ENCODE results near the gene IQGAP1. TPM values are rescaled to one million over a fixed set of nuclear protein-coding genes. Genes with fewer than 3 reads are reported as not detected.

IQGAP1 gene
- total RNA-seq, 2 donors from 2014 or later = 222 to 382 TPM

GRCh38 chr15:90451053-90451850 is 63.2 kb downstream of the IQGAP1 start:
- no peak for ATAC-seq
- peak overlapping the region in 1 of 2 donors; percentile 1 for H3K27ac Mint-ChIP-seq
- DNase-seq (ENCODE audit: low spot score) = no peak
- H3K9me3 Mint-ChIP-seq = no peaks in the 10 kb centered on the region
- no peak overlapping the region for H3K4me3 Mint-ChIP-seq
- peaks cover 58% of the 10 kb centered on the region for H3K36me3 Mint-ChIP-seq
- H3K27me3 Mint-ChIP-seq = no peaks in the 10 kb centered on the region
- peaks cover 29 to 51% of the 10 kb centered on the region in 2 donors for H3K4me1 Mint-ChIP-seq (ENCODE audit: low read depth in 2 of 2)

- Mint-ChIP-seq H3K27me3 (no peaks in the 10 kb centered on the region), H3K4me1 (ENCODE audit: low read depth in 2 of 2) (peaks cover 19 to 32% of the 10 kb centered on the region in 2 donors), H3K4me3 (no peak overlapping the region), H3K36me3 (peaks cover 55% of the 10 kb centered on the region), H3K9me3 (no peaks in the 10 kb centered on the region), H3K27ac (no peak overlapping the region)
- DNase-seq (ENCODE audit: low spot score) (no peak), ATAC-seq (no peak)
Measured at GRCh38 chr15:90456236-90456635, 68.2 kb downstream of the IQGAP1 start.

GRCh38 chr15:90458061-90458460 is 70.0 kb downstream of the IQGAP1 start:
- H3K4me1 Mint-ChIP-seq (ENCODE audit: low read depth in 2 of 2) = peaks cover 19 to 28% of the 10 kb centered on the region in 2 donors
- H3K27ac Mint-ChIP-seq = no peak overlapping the region
- ATAC-seq = no peak
- DNase-seq (ENCODE audit: low spot score) = no peak
- no peaks in the 10 kb centered on the region for H3K27me3 Mint-ChIP-seq
- H3K4me3 Mint-ChIP-seq = no peak overlapping the region
- H3K36me3 Mint-ChIP-seq = peaks cover 49% of the 10 kb centered on the region
- no peaks in the 10 kb centered on the region for H3K9me3 Mint-ChIP-seq

GRCh38 chr15:90459368-90459767 is 71.3 kb downstream of the IQGAP1 start:
- no peaks in the 10 kb centered on the region for H3K27me3 Mint-ChIP-seq
- ATAC-seq (no peak), DNase-seq (ENCODE audit: low spot score) (no peak)
- peaks cover 39% of the 10 kb centered on the region for H3K36me3 Mint-ChIP-seq
- H3K27ac Mint-ChIP-seq = peak overlapping the region in 1 of 2 donors; percentile 52
- H3K4me3 Mint-ChIP-seq = no peak overlapping the region
- H3K4me1 Mint-ChIP-seq (ENCODE audit: low read depth in 2 of 2) = peaks cover 29 to 33% of the 10 kb centered on the region in 2 donors
- no peaks in the 10 kb centered on the region for H3K9me3 Mint-ChIP-seq

- Mint-ChIP-seq H3K36me3 (peaks cover 36% of the 10 kb centered on the region), H3K27me3 (no peaks in the 10 kb centered on the region), H3K9me3 (no peaks in the 10 kb centered on the region), H3K4me3 (no peak overlapping the region), H3K4me1 (ENCODE audit: low read depth in 2 of 2) (peaks cover 32 to 33% of the 10 kb centered on the region in 2 donors), H3K27ac (no peak overlapping the region)
- ATAC-seq = no peak
- DNase-seq (ENCODE audit: low spot score) = no peak
Measured at GRCh38 chr15:90460142-90460824, 72.2 kb downstream of the IQGAP1 start.

GRCh38 chr15:90463381-90463780 is 75.3 kb downstream of the IQGAP1 start:
- ATAC-seq = no peak
- H3K9me3 Mint-ChIP-seq = no peaks in the 10 kb centered on the region
- peaks cover 39 to 41% of the 10 kb centered on the region in 2 donors for H3K4me1 Mint-ChIP-seq (ENCODE audit: low read depth in 2 of 2)
- peak overlapping the region in 1 of 2 donors; percentile 0 for H3K27ac Mint-ChIP-seq
- no peak for DNase-seq (ENCODE audit: low spot score)
- no peaks in the 10 kb centered on the region for H3K27me3 Mint-ChIP-seq
- H3K4me3 Mint-ChIP-seq = no peak overlapping the region
- H3K36me3 Mint-ChIP-seq = peaks cover 44% of the 10 kb centered on the region

GRCh38 chr15:90465140-90465929 is 77.3 kb downstream of the IQGAP1 start:
- H3K27ac Mint-ChIP-seq = peak overlapping the region; percentile 18 to 30
- no peak overlapping the region for H3K4me3 Mint-ChIP-seq
- H3K36me3 Mint-ChIP-seq = peaks cover 38% of the 10 kb centered on the region
- H3K27me3 Mint-ChIP-seq = no peaks in the 10 kb centered on the region
- no peak for DNase-seq (ENCODE audit: low spot score)
- no peaks in the 10 kb centered on the region for H3K9me3 Mint-ChIP-seq
- H3K4me1 Mint-ChIP-seq (ENCODE audit: low read depth in 2 of 2) = peaks cover 40 to 43% of the 10 kb centered on the region in 2 donors
- no peak for ATAC-seq

- peaks cover 39% of the 10 kb centered on the region for H3K36me3 Mint-ChIP-seq
- DNase-seq (ENCODE audit: low spot score) = no peak
- no peaks in the 10 kb centered on the region for H3K9me3 Mint-ChIP-seq
- peak overlapping the region; percentile 18 to 30 for H3K27ac Mint-ChIP-seq
- no peak for ATAC-seq
- peaks cover 47 to 48% of the 10 kb centered on the region in 2 donors for H3K4me1 Mint-ChIP-seq (ENCODE audit: low read depth in 2 of 2)
- H3K27me3 Mint-ChIP-seq = no peaks in the 10 kb centered on the region
- H3K4me3 Mint-ChIP-seq = no peak overlapping the region
Measured at GRCh38 chr15:90465930-90466567, 78.0 kb downstream of the IQGAP1 start.

GRCh38 chr15:90469723-90470122 is 81.7 kb downstream of the IQGAP1 start:
- Mint-ChIP-seq H3K9me3 (no peaks in the 10 kb centered on the region), H3K4me3 (no peak overlapping the region), H3K36me3 (peaks cover 45% of the 10 kb centered on the region), H3K4me1 (ENCODE audit: low read depth in 2 of 2) (peaks cover 28 to 30% of the 10 kb centered on the region in 2 donors), H3K27ac (peak overlapping the region; percentile 20 to 68), H3K27me3 (no peaks in the 10 kb centered on the region)
- DNase-seq (ENCODE audit: low spot score) (no peak), ATAC-seq (no peak)

GRCh38 chr15:90470453-90470852 is 82.4 kb downstream of the IQGAP1 start:
- H3K4me3 Mint-ChIP-seq = no peak overlapping the region
- ATAC-seq (no peak), DNase-seq (ENCODE audit: low spot score) (no peak)
- H3K9me3 Mint-ChIP-seq = no peaks in the 10 kb centered on the region
- H3K36me3 Mint-ChIP-seq = peaks cover 45% of the 10 kb centered on the region
- H3K27me3 Mint-ChIP-seq = no peaks in the 10 kb centered on the region
- peak overlapping the region; percentile 20 to 68 for H3K27ac Mint-ChIP-seq
- H3K4me1 Mint-ChIP-seq (ENCODE audit: low read depth in 2 of 2) = peaks cover 24 to 30% of the 10 kb centered on the region in 2 donors

- DNase-seq (ENCODE audit: low spot score) = no peak
- Mint-ChIP-seq H3K4me1 (ENCODE audit: low read depth in 2 of 2) (peaks cover 20 to 24% of the 10 kb centered on the region in 2 donors), H3K9me3 (no peaks in the 10 kb centered on the region), H3K27me3 (no peaks in the 10 kb centered on the region), H3K27ac (peak overlapping the region; percentile 20 to 68), H3K36me3 (peaks cover 38% of the 10 kb centered on the region), H3K4me3 (no peak overlapping the region)
- ATAC-seq = no peak
Measured at GRCh38 chr15:90471126-90471525, 83.1 kb downstream of the IQGAP1 start.

- H3K36me3 Mint-ChIP-seq = peaks cover 41% of the 10 kb centered on the region
- H3K4me3 Mint-ChIP-seq = no peak overlapping the region
- ATAC-seq (no peak), DNase-seq (ENCODE audit: low spot score) (no peak)
- peak overlapping the region; percentile 20 to 68 for H3K27ac Mint-ChIP-seq
- no peaks in the 10 kb centered on the region for H3K27me3 Mint-ChIP-seq
- peaks cover 18 to 22% of the 10 kb centered on the region in 2 donors for H3K4me1 Mint-ChIP-seq (ENCODE audit: low read depth in 2 of 2)
- no peaks in the 10 kb centered on the region for H3K9me3 Mint-ChIP-seq
Measured at GRCh38 chr15:90471769-90472168, 83.7 kb downstream of the IQGAP1 start.

- no peak for ATAC-seq
- Mint-ChIP-seq H3K27me3 (no peaks in the 10 kb centered on the region), H3K4me1 (ENCODE audit: low read depth in 2 of 2) (peaks cover 33 to 39% of the 10 kb centered on the region in 2 donors), H3K4me3 (no peak overlapping the region), H3K27ac (peak overlapping the region; percentile 7 to 70), H3K36me3 (peaks cover 41% of the 10 kb centered on the region), H3K9me3 (no peaks in the 10 kb centered on the region)
- DNase-seq (ENCODE audit: low spot score) = no peak
Measured at GRCh38 chr15:90478846-90479481, 90.9 kb downstream of the IQGAP1 start.
